ENCODE data around the gene EPHX1. TPM values are rescaled to one million over a fixed set of nuclear protein-coding genes. Genes with fewer than 3 reads are reported as not detected.
A peak's percentile ranks its signal among the peaks of the same experiment; 100 is the strongest.

Gene EPHX1
- total RNA-seq, 2 experiments from 2014 or later = 2.1 to 3.6 TPM

DNA sequence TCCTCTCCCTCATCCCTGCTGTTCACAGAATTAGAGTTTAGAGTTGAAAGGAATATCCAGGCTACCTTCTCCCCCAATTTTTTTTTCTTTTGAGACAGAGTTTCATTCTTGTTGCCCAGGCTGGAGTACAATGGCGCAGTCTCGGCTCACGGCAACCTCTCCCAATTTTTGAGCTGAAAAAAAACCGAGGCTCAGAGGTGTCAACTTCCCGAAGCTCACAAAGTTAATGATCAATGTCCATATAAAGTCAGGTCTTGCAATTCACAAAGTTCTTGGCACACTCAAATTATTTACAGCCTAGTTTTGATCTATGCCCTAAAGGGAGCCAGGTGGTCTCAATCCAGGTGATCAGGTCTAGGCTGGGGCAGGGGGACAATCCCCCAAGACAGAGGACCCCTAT lies 79.8 kb downstream of the EPHX1 start:
- peaks cover 3% of the 10 kb centered on the region for H3K4me1 Mint-ChIP-seq (ENCODE audit: low read depth)
- ATAC-seq = no peak
- TF ChIP-seq, protein P1, sequence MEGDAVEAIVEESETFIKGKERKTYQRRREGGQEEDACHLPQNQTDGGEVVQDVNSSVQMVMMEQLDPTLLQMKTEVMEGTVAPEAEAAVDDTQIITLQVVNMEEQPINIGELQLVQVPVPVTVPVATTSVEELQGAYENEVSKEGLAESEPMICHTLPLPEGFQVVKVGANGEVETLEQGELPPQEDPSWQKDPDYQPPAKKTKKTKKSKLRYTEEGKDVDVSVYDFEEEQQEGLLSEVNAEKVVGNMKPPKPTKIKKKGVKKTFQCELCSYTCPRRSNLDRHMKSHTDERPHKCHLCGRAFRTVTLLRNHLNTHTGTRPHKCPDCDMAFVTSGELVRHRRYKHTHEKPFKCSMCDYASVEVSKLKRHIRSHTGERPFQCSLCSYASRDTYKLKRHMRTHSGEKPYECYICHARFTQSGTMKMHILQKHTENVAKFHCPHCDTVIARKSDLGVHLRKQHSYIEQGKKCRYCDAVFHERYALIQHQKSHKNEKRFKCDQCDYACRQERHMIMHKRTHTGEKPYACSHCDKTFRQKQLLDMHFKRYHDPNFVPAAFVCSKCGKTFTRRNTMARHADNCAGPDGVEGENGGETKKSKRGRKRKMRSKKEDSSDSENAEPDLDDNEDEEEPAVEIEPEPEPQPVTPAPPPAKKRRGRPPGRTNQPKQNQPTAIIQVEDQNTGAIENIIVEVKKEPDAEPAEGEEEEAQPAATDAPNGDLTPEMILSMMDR (IDR thresholded peaks at IDR 0.05) = no peak
- no peaks in the 10 kb centered on the region for H3K36me3 Mint-ChIP-seq (ENCODE audit: low read depth)
- CTCF ChIA-PET = interaction anchor here (2.5 kb wide), 1 partner anchor 22 kb away, joined by 10 read pairs; no protein-coding TSS in a partner anchor
- no peaks in the 10 kb centered on the region for H3K9me3 Mint-ChIP-seq
- intact Hi-C loops (cut with micrococcal nuclease) = no loop called here
- no peak overlapping the region for H3K27ac Mint-ChIP-seq
- DNase-seq = no peak
- H3K27me3 Mint-ChIP-seq = no peaks in the 10 kb centered on the region
- POLR2A ChIA-PET = interaction anchor here (0.6 to 1.2 kb wide), 4 partner anchors 7 to 111 kb away, joined by 3 to 5 read pairs (median 4); no protein-coding TSS in a partner anchor
- no peak overlapping the region for H3K4me3 Mint-ChIP-seq

DNA sequence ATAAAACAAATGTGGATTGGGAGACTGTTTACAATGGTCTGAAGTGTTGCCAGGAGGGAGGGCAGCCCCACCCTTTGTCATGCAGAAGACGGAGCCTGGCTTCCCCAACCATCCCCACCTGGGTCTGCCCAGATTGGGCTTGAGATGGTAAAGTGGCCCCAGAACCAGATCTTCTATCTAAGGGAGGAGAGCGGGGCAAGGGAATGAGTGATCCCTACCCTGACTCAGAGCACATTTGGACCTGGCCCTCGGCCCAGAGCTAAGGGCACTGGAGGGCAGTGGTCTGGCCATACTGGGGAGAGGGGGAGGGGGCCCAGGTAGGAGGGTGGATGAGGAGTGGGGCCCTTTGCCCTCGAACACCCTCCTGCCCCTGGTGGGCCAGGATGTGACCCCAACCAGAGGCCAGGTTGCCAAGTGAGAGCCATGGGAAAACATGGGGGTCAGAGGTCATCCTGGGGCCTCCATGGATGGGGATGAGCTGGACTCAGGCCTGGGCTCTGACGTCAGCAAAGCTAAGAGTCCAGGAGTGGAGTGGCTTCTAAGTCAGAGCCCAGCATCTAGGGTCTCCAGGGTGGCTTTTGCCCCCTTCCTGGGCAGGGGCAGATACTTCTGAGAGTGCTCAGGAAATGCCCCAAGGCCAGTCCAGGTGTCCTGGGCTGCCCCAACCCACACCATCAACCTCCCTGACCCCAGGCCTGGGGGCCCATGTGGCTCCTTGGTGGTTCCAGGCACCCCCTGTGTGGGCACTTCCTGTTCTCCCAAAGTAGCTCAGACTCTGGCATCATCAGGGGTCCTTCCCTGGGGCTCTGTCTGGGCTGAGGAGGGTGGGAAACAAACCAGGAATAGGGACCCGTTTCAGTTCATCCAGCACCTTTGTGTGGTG lies 80.7 kb downstream of the EPHX1 start:
- DNase-seq (no peak), ATAC-seq (no peak)
- no peaks in the 10 kb centered on the region for H3K36me3 Mint-ChIP-seq (ENCODE audit: low read depth)
- intact Hi-C loops (cut with micrococcal nuclease) = no loop called here
- no peaks in the 10 kb centered on the region for H3K27me3 Mint-ChIP-seq
- no peak overlapping the region for H3K27ac Mint-ChIP-seq
- no peak overlapping the region for H3K4me3 Mint-ChIP-seq
- peaks cover 3% of the 10 kb centered on the region for H3K4me1 Mint-ChIP-seq (ENCODE audit: low read depth)
- CTCF ChIA-PET = interaction anchor here (2.5 kb wide), 1 partner anchor 21 kb away, joined by 10 read pairs; no protein-coding TSS in a partner anchor
- H3K9me3 Mint-ChIP-seq = no peaks in the 10 kb centered on the region
- POLR2A ChIA-PET = interaction anchor here (1.1 to 3.6 kb wide), 3 partner anchors 9 to 112 kb away, joined by 3 to 17 read pairs (median 5); partner anchors contain the start of gene TMEM63A
- TF ChIP-seq, protein P1 (IDR thresholded peaks at IDR 0.05) = no peak

GRCh38 chr1:225891229-225891972 lies 81.5 kb downstream of the EPHX1 start:
- Mint-ChIP-seq H3K36me3 (ENCODE audit: low read depth) (no peaks in the 10 kb centered on the region), H3K4me1 (ENCODE audit: low read depth) (peaks cover 8% of the 10 kb centered on the region), H3K27ac (peak overlapping the region; percentile 14), H3K27me3 (no peaks in the 10 kb centered on the region), H3K4me3 (no peak overlapping the region), H3K9me3 (no peaks in the 10 kb centered on the region)
- ATAC-seq (no peak), DNase-seq (no peak)
- TF ChIP-seq, protein P1 (IDR thresholded peaks at IDR 0.05) = no peak
- ChIA-PET POLR2A (interaction anchor here (3.6 kb wide), 1 partner anchor 10 kb away, joined by 17 read pairs; the partner anchor contains the start of gene TMEM63A), CTCF (interaction anchor here (1.1 kb wide), 1 partner anchor 10 kb away, joined by 4 read pairs; no protein-coding TSS in a partner anchor)
- intact Hi-C loops (cut with micrococcal nuclease) = no loop called here

GRCh38 chr1:225892307-225892706 lies 82.4 kb downstream of the EPHX1 start:
- DNase-seq (no peak), ATAC-seq (no peak)
- Mint-ChIP-seq H3K9me3 (no peaks in the 10 kb centered on the region), H3K27me3 (no peaks in the 10 kb centered on the region), H3K36me3 (ENCODE audit: low read depth) (no peaks in the 10 kb centered on the region), H3K4me3 (no peak overlapping the region), H3K4me1 (ENCODE audit: low read depth) (peaks cover 17% of the 10 kb centered on the region), H3K27ac (no peak overlapping the region)
- TF ChIP-seq, protein P1 (IDR thresholded peaks at IDR 0.05) = no peak
- POLR2A ChIA-PET = interaction anchor here (3.6 kb wide), 1 partner anchor 11 kb away, joined by 17 read pairs; the partner anchor contains the start of gene TMEM63A
- CTCF ChIA-PET = interaction anchor here (0.8 to 1.1 kb wide), 2 partner anchors 11 to 95 kb away, joined by 3 to 4 read pairs; no protein-coding TSS in a partner anchor
- intact Hi-C loops (cut with micrococcal nuclease) = no loop called here

Other genes with a start within 250 kb of the EPHX1 start
- under 1 TPM; 0.51 to 0.65 TPM for gene ENAH, start 157.0 kb upstream of the EPHX1 start, total RNA-seq
- gene SRP9, start 32.3 kb upstream of the EPHX1 start, total RNA-seq = 100 to 1,000 TPM; 275 to 304 TPM
- gene TMEM63A, start 72.3 kb downstream of the EPHX1 start, total RNA-seq = 10 to 100 TPM; 51.4 to 54.6 TPM
- gene LEFTY1, start 79.0 kb downstream of the EPHX1 start, total RNA-seq = under 1 TPM; 0.16 to 0.83 TPM
- 100 to 1,000 TPM; 132 to 134 TPM for gene PYCR2, start 114.1 kb downstream of the EPHX1 start, total RNA-seq
- not detected for gene LEFTY2, start 131.1 kb downstream of the EPHX1 start, total RNA-seq
- gene SDE2, start 189.2 kb downstream of the EPHX1 start, total RNA-seq = 10 to 100 TPM; 14.9 to 15.5 TPM